Bronchus fibroblast of lung (primary cell): ENCODE measurements around the gene NEUROG1. TPM values are rescaled to one million over a fixed set of nuclear protein-coding genes. Genes with fewer than 3 reads are reported as not detected.

ENCODE experiments used
- total RNA-seq: library from RNA; depleted of rRNA; stranded (reverse); fragments of >200 nt; gene quantifications from 2 replicates; pipeline ENCODE4 v1.2.3, GENCODE V29; 2015

The NEUROG1 gene, protein sequence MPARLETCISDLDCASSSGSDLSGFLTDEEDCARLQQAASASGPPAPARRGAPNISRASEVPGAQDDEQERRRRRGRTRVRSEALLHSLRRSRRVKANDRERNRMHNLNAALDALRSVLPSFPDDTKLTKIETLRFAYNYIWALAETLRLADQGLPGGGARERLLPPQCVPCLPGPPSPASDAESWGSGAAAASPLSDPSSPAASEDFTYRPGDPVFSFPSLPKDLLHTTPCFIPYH
- not detected in 2 replicates for total RNA-seq

DNA sequence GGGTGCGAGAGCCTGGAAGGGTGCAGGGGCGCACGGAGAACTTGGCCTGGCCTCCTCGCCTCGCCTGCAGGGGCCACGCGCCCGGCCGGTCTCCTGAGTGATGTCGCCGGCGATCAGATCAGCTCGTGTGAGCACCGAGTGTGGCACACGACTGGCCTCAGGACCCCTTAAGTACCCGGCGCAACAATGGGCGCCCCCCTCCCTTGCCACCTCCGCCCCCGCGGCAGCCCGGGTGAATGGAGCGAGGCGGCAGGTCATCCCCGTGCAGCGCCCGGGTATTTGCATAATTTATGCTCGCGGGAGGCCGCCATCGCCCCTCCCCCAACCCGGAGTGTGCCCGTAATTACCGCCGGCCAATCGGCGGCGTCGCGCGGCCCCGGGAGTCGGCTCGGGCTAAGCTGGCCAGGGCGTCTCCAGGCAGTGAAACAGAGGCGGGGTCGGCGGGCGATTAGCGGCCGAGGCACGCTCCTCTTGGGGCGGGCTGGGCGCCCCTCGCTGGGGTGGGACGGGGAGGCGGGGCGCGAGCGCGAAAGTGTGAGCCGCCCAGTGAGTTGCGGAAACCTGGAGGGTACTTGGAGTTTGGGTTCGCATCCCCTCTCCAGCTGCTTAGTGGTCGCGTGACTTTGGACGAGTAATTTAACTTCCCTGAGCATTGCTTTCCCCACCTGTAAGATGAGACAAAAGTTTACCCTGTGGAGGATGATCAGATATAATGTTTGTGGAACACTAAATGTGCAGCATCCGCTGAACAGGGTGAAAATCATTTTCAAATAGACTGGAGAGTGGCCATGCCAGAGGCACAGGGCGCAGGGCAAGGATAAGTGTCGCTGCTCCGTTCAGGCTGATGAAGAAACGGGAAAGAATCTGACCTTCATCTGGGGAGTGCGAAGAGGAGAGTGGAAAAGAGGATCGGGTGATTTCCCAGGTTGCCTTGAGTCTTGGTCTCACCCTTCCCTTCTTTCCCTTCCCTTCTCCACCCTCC is at the start of gene NEUROG1:
Gene NEUROG1 (minus strand): TSS at position 145 of the 982 bp plus-strand sequence. CDS start 274 bp downstream, outside the sequence.

DNA sequence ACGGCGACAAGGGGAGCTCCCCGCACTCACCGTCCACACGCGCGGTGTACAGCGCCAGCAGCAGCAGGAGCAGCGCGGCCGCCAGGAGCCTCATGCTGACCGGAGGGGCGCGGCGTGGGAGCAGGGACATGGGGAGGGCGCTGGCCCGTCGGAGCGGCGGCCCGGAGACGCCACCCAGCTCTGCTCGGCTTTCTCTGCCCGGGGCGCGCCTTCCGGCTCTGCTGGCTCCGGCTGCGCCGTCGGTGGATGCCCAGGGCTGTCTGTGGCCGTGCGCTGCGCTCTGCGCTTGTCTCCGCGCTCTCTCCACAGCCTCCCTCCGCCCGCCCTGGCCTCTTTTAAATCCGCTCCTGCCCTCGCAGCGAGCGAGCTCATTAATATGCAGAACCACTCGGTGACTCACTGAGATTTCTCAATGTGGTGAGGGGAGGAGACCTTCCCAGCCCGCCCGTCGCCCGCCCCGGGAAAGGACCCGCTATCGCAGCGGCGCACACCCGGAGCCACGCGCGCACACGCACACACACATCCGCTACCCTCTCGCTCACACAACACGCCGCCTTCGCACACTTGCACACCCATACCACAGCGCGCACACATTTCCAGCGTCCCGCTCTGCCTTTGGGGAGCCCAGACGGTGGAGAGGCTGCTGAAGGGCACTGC is 43.0 kb upstream of the NEUROG1 start, which contains the start of gene CXCL14:
Gene CXCL14 (minus strand): TSS at position 307 of the 657 bp plus-strand sequence. CDS start 213 bp downstream, at position 94.

Other genes with a start within 250 kb of the NEUROG1 start
- 226 and 227 TPM in 2 replicates for gene MACROH2A1, start 136.7 kb downstream of the NEUROG1 start, total RNA-seq
- gene DCANP1, start 88.6 kb downstream of the NEUROG1 start, total RNA-seq, result not detected in 2 replicates
- not detected in 2 replicates for gene TIFAB, start 83.6 kb downstream of the NEUROG1 start, total RNA-seq
- not detected in 2 replicates for gene CXCL14, start 43.0 kb upstream of the NEUROG1 start, total RNA-seq